Adipocyte (in vitro differentiated cells): ENCODE data around the gene SERPIND1.
"Not testable (repeated sequence)": the region's sequence is repeated elsewhere in the genome, so short reads cannot be mapped to it uniquely, and the experiment has no call there.

Experiments
- DNase-seq: peaks from one replicate; pipeline ENCODE4 v3.0.0-alpha.2; 2015; ENCODE audit warnings: low read depth
- H3K27me3 ChIP-seq: replicated peaks from 2 replicates; pipeline ENCODE4 v1.7.0; 2013; ENCODE audit warnings: mild to moderate bottlenecking, low read length, moderate library complexity; ENCODE audit not compliant: control insufficient read depth, insufficient read depth
- H3K36me3 ChIP-seq: 2 replicates; pipeline ENCODE4 v1.7.0; 2013; ENCODE audit warnings: low read length, mild to moderate bottlenecking, moderate library complexity; ENCODE audit not compliant: control insufficient read depth, insufficient read depth, severe bottlenecking
- H3K4me1 ChIP-seq: 2 replicates; pipeline ENCODE4 v1.7.0; 2013; ENCODE audit warnings: mild to moderate bottlenecking, low read length, moderate library complexity; ENCODE audit not compliant: control insufficient read depth, insufficient read depth
- H3K4me3 ChIP-seq: 2 replicates; pipeline ENCODE4 v1.7.0; 2013; ENCODE audit warnings: mild to moderate bottlenecking, low read length, moderate library complexity
- H3K9ac ChIP-seq: 2 replicates; pipeline ENCODE4 v1.7.0; 2013; ENCODE audit warnings: mild to moderate bottlenecking, low read length, moderate library complexity
- H3K9me3 ChIP-seq: 2 replicates; pipeline ENCODE4 v1.7.0; 2013; ENCODE audit warnings: mild to moderate bottlenecking, low read length, moderate library complexity; ENCODE audit not compliant: control insufficient read depth

The SERPIND1 gene, protein sequence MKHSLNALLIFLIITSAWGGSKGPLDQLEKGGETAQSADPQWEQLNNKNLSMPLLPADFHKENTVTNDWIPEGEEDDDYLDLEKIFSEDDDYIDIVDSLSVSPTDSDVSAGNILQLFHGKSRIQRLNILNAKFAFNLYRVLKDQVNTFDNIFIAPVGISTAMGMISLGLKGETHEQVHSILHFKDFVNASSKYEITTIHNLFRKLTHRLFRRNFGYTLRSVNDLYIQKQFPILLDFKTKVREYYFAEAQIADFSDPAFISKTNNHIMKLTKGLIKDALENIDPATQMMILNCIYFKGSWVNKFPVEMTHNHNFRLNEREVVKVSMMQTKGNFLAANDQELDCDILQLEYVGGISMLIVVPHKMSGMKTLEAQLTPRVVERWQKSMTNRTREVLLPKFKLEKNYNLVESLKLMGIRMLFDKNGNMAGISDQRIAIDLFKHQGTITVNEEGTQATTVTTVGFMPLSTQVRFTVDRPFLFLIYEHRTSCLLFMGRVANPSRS

GRCh38 chr22:20773793-20774212 is at the start of gene SERPIND1:
Gene SERPIND1, plus strand, starts transcription at chr22:20774113. Its CDS starts 5,200 bp downstream, at chr22:20779313.
- no peak for DNase-seq
- Histone ChIP-seq H3K4me1 (peaks cover 8% of the 10 kb centered on the region), H3K9me3 (no peaks in the 10 kb centered on the region), H3K9ac (no peak within 1 kb of the TSS), H3K27me3 (no peaks in the 10 kb centered on the region), H3K36me3 (peaks cover 9% of the 10 kb centered on the region), H3K4me3 (no peak within 1 kb of the TSS)

DNA sequence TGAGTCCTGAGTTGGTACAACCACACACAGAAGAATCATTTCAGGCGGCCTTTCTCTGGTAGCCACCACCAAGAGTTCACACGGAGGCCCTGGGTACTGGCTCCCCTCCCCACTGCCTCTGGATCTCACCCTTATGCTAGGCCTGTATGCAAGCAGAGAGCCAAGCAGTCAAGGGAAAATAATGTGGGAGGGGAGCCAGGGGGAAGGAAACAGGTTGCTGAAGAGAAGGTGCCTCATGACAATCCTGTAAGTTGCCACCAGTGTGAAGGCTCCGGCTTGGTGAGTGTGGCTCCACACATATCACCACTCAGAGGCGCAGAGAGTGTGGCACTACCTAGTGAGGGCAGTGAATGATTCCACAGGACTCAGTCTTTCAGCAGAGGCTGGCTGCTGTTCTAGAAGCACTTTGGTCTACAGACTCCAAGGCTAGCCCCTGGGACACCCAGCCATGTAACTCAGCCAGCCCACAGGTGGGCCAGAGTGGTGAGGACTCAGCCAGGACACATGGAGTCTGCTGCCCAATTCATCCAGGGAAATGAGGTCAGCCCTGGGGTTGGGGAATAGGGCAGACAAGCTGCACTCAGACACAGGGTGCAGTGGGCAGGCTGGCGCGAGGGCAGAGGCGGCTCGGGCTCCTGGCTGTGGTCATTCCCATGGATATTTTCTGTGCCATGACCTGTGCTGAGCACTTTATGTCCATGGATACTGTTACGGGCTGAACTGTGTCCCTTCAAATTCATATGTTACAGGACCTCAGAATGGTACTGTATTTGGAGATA is 49.0 kb upstream of the SERPIND1 start:
- no peak overlapping the region for H3K9ac ChIP-seq
- H3K27me3 ChIP-seq, result no peaks in the 10 kb centered on the region
- no peaks in the 10 kb centered on the region for H3K4me1 ChIP-seq
- H3K4me3 ChIP-seq, result no peak overlapping the region
- peaks cover 70% of the 10 kb centered on the region for H3K36me3 ChIP-seq
- H3K9me3 ChIP-seq, result no peaks in the 10 kb centered on the region
- DNase-seq, result no peak

GRCh38 chr22:20725987-20726558 is 47.8 kb upstream of the SERPIND1 start:
- Histone ChIP-seq H3K9ac (no peak overlapping the region), H3K27me3 (no peaks in the 10 kb centered on the region), H3K36me3 (peaks cover 65% of the 10 kb centered on the region), H3K4me1 (no peaks in the 10 kb centered on the region), H3K9me3 (no peaks in the 10 kb centered on the region), H3K4me3 (no peak overlapping the region)
- DNase-seq, result no peak

DNA sequence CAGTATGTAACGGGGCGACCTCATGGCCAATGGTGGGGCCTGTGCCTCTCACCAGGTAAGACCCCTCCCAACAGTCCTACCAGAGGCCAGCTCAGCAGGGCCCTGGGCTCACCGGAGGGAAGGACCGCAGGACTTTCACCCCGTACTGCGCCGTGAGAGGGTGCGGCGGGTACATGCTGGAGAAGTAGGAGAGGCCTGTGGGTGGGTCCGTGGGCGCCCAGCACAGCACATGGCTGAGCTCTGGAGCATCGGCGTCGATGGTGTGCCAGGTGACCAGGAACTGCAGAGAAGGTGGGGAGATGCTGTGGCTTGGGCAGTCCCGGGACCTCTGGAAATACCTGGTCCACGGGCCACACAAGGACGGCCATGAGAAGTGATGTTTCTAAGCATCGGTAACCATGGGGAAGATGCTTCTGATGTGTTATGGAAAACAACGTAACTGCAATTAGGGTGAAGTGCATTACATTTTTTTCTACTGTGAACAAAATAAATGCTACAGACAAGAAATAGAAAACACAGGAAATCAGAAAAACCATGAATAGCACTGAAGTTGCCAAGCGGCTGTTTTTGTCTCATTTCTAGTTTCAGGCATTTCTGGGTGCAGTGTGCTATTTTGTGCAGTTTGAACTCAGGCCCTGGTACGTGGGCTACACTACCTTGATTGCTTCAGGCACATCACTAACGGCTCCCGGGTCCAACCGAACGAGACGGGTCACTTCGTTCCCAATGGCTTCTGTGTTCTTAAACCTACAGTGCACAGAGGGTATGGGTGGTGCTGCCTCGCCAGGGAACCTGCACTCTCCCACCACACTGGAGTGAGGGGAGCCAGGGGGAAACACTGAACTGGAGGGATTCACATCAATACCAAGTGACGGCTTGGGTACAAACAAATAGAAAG is 46.5 kb upstream of the SERPIND1 start:
- H3K4me1 ChIP-seq, result no peaks in the 10 kb centered on the region
- H3K9ac ChIP-seq, result no peak overlapping the region
- H3K36me3 ChIP-seq, result peaks cover 58% of the 10 kb centered on the region

DNA sequence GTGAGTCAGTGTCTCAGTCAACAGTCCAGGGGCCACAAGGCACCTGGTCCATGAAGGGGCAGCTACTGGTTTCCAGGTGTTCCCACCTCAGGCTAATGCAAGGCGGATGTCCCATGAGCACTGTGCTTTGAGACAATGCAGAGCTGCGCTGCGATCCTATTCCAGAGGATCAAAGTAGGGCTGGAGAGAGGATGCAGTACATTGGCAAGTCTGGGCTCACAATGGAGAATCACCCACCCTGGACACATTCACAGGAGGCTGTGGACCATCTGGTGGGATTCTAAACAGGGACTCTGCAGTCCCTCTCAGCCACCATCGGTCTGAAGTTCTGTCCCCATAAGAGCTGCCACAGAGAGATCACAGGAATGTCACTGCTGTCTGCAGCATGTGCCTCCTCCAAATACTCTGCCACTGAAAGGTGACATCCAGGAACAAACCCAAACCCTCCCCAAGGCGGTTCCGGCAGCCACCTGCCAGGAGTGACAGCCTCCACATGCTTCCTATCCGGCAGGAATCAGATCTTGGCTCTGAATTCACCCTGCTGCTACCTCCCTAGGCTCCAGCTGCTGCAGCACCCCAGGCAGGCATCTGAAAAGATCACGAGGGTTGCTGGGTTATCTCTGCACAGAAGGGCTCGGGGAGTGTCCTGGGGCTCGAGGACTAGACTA is 45.3 kb upstream of the SERPIND1 start:
- Histone ChIP-seq H3K4me1 (no peaks in the 10 kb centered on the region), H3K36me3 (peaks cover 58% of the 10 kb centered on the region), H3K9me3 (no peaks in the 10 kb centered on the region), H3K27me3 (no peaks in the 10 kb centered on the region), H3K4me3 (no peak overlapping the region), H3K9ac (no peak overlapping the region)
- DNase-seq, result no peak

More for the DNA sequence above, 46.5 kb upstream of the SERPIND1 start:
- no peak for DNase-seq
- H3K27me3 ChIP-seq, result no peaks in the 10 kb centered on the region
- no peak overlapping the region for H3K4me3 ChIP-seq
- no peaks in the 10 kb centered on the region for H3K9me3 ChIP-seq

DNA sequence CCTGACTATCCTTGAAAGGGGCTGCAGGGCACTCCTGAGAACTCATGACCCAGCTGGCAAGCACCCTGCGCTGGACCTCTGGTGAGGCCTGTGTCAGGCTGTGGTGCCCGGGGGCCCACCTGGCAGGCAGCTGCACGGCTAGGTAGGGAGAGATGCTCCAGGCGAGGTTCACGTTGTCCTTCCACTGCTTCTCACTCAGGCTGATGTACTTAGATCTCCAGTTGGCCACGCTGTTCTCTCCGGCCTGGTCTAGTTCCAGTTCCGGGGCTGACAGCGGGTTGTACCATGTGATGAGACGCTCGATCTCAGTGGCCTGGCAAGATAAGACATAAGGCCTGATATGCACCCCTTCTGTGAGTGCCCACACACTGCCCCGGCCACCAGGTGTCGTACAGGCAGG is 44.7 kb upstream of the SERPIND1 start:
- no peak overlapping the region for H3K4me3 ChIP-seq
- no peaks in the 10 kb centered on the region for H3K9me3 ChIP-seq
- no peak for DNase-seq
- H3K9ac ChIP-seq, result no peak overlapping the region
- peaks cover 58% of the 10 kb centered on the region for H3K36me3 ChIP-seq
- H3K4me1 ChIP-seq, result no peaks in the 10 kb centered on the region
- no peaks in the 10 kb centered on the region for H3K27me3 ChIP-seq

DNA sequence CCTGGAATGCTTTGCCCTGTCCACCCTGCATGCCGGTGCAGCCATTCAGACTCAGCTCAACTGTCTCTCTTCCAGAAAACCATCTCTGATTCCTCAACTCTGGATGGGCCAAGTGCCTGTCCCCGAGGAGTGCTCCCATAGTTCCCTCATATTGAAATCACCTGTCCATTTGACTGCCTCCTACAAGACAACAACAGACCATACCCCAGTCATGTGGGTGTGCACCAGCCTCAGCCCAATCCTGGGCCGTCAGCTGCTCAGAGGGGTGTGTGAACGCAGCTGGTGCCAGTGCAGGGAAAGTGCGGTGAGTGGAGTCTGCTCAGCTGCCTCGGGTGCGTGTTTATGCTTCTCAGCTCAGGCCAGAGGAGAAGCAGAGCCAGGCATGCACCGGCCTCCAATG is 41.5 kb upstream of the SERPIND1 start:
- DNase-seq, H3K4me1 ChIP-seq, H3K4me3 ChIP-seq, H3K27me3 ChIP-seq, H3K9me3 ChIP-seq, H3K9ac ChIP-seq: not testable (repeated sequence)
- peaks cover 38% of the 10 kb centered on the region for H3K36me3 ChIP-seq

DNA sequence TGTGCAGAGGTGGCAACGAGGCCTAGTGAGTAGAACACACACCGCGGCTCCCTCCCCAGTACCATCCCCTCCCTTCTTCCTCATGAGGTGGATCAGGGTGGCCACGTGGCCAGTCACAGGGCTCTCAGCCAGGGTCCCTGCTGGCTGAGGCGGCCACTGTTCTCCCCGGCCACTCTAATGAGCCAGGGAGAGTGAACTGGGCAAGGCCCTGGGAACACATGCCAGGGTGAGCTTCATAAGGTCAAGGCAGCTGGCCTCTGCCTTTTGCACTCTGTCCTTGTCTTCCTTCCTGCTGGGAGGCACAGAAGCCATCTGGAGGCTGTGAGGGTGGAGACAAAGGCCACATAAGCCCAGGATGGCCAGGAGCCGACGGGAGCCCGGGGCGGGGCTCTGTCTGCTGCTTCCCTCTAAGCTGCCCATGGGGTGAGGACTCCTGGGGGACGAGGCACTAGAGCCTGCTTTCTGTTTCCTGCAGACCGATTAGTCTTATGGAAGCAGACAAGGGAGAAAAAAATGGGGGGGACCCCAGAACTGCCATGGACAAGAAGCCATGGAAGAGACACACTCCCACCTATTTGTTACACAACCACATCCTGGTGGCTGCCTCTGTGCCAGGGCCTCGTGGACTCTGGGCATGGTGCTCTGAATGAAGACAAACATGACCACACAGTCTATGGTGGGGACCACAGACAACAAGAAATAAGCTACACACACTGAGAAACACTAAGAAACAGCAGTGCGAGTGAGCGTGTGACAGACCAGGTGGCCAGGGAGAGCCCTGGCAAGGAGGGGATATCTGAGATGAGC is 38.4 kb upstream of the SERPIND1 start:
- H3K27me3 ChIP-seq, DNase-seq, H3K4me3 ChIP-seq, H3K9ac ChIP-seq, H3K9me3 ChIP-seq, H3K4me1 ChIP-seq: not testable (repeated sequence)
- H3K36me3 ChIP-seq, result peaks cover 22% of the 10 kb centered on the region

GRCh38 chr22:20736891-20737290 is 37.0 kb upstream of the SERPIND1 start:
- H3K4me1 ChIP-seq, DNase-seq, H3K4me3 ChIP-seq, H3K9ac ChIP-seq, H3K27me3 ChIP-seq: not testable (repeated sequence)
- Histone ChIP-seq H3K36me3 (peaks cover 30% of the 10 kb centered on the region), H3K9me3 (peaks cover 11% of the 10 kb centered on the region)
